G401 (cell line): ENCODE measurements around the gene TNNT1. TPM values are rescaled to one million over a fixed set of nuclear protein-coding genes. Genes with fewer than 3 reads are reported as not detected.
"Not testable (repeated sequence)": the region's sequence is repeated elsewhere in the genome, so short reads cannot be mapped to it uniquely, and the experiment has no call there.

ENCODE experiments used
- DNase-seq: peaks from one replicate; pipeline ENCODE4 v3.0.0-alpha.2; 2015; ENCODE audit warnings: low spot score
- in situ Hi-C: cut with HindIII; loops from 2 replicates; pipeline ENCODE4 v1.10.0; 2016; ENCODE audit warnings: low sequenced_read_pairs, mixed read lengths
- total RNA-seq: library from RNA; depleted of rRNA; stranded (reverse); fragments of >200 nt; shearing (Covaris generic); gene quantifications from 2 replicates; pipeline ENCODE4 v1.2.3, GENCODE V29; 2014

Gene TNNT1
- total RNA-seq, 1 experiment from 2014 or later: 423 TPM

GRCh38 chr19:55172741-55173140 lies 23.7 kb upstream of the TNNT1 start:
- no peak for DNase-seq
- in situ Hi-C loops: loop anchor here (10.0 kb wide), 2 partner anchors 58 to 172 kb away; partner anchors contain the start of gene PPP1R12C

DNA sequence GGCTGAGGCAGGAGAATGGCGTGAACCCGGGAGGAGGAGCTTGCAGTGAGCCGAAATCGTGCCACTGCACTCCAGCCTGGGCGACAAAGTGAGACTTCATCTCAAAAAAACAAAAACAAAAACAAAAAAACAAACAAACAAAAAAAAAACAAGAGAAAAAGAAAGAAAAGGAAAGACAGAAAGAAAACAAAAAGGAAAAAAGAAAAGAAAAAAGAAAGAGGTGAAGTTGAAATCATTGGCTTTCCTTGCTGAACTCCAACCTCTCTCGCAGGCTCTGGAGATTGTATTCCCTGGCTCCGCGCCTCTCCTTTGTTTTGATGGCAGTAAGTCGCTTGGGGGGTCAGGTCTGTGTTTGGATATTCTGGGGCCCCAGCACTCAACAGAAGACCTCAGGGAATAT lies 23.3 kb upstream of the TNNT1 start:
- in situ Hi-C loops: loop anchor here (10.0 kb wide), 2 partner anchors 58 to 172 kb away; partner anchors contain the start of gene PPP1R12C
- DNase-seq: not testable (repeated sequence)

- in situ Hi-C loops: loop anchor here (10.0 kb wide), 2 partner anchors 57 to 173 kb away; partner anchors contain the start of gene PPP1R12C
- no peak for DNase-seq
Measured at GRCh38 chr19:55171440-55171839, 22.4 kb upstream of the TNNT1 start.

DNA sequence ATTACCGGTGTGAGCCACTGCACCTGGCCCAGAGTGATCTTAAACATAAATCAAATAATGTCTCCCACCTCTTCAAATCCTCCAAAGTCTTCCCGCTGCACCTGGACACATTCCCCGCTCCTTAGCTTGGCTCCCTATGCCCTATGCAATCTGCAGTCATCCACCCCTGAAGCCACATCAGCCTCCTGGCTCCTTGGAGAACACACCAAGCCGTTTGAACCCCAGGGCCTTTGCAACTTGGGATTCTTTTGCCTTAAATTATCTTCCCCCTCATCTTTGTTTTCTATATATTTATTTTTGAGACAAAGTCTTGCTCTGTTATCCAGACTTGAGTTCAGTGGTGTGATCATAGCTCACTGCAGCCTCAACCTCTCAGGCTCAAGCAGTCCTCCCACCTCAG lies 20.1 kb upstream of the TNNT1 start:
- in situ Hi-C loops: no loop called here
- no peak for DNase-seq

DNA sequence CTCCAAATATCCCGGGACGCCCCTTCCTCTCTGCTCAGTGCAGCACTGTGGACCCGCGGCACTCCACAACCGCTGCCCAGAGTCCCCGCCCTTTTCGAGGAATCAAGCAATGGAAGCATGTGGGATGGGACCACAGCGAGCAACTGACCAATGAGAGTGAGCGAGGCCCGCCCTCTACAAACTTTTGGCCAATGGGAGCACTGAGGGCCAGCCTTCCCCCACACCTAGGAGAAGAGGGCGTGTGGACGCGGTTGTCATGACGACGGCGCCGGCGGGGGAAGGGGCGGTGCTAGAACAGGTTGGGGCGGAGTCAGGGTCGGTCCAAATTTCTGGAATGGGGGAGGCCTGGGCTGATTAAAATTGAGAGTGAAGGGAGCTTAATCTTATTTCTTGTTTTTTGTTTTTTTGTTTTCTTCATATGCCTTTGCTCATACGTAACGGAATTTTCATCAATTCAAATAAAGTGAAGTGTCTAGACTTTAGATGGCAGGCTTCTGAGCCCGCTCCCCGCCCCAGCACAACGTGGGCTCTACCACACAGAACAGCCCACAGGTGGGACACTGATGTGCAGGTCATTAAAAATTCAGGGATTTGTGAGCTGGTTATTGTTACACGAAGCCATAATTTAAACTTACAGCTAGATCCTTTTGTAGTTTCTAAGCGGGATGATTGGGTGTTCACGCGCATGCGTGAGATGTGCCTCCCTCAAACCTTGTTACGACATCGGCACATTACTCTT lies 17.7 kb upstream of the TNNT1 start, which contains the start of gene DNAAF3:
DNAAF3 (minus strand) TSS at position 84 of the 739 bp plus-strand sequence. CDS start 200 bp downstream, outside the sequence.
- in situ Hi-C loops: no loop called here
- peak; percentile 79 for DNase-seq

DNA sequence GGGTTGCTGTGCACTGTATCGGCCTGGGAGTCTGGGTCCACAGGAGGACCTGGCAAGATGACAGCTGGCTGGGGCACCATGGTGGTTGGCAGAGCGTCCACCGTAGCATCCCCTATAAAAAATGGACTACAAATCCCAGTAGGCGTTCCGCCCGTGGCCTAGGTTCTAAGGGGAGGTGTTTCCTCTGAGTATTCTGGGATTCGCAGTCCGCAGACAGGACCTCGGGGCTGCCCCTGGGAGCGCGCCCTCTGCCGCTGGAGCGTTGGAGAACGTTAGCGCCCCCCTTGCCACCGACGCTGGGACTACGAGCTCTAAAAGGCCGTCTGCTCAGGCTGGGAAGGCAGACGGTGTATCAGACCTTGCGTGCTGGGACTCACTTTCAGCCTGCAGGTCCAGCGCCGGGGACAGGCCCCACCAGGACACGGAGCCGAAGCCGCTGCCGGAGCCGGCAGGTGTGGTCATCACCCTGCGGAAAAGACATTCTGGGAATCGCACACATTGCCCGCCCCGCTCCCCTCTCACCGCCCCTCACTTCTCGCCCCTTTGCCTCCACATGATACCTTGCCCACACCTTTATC lies 17.0 kb upstream of the TNNT1 start:
- in situ Hi-C loops: no loop called here
- peak; percentile 60 for DNase-seq

GRCh38 chr19:55161571-55162322 lies 12.7 kb upstream of the TNNT1 start:
- no peak for DNase-seq
- in situ Hi-C loops: no loop called here

DNA sequence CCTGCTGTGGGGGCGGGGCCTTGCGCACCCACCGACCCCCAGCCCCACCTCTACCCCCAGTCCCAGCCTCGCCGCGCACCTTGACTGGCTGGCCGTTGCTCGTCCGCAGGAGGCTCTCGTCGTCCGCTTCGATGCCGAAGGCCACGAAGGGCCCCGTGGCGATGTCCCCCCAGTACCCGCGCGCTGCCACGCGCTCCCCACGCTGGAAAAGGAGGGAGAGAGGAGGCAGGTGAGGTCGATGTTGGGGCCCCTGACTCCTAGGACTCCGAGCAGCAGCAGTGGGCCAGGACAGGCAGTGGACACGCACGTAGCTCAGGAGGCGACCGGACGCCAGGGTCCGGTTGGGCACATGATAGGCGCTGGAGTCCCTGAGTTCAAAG lies 12.0 kb upstream of the TNNT1 start:
- in situ Hi-C loops: no loop called here
- DNase-seq: no peak

GRCh38 chr19:55160128-55160985 lies 11.4 kb upstream of the TNNT1 start:
- DNase-seq: peak; percentile 58
- in situ Hi-C loops: no loop called here

- in situ Hi-C loops: no loop called here
- DNase-seq: no peak
Measured at GRCh38 chr19:55158848-55159749, 10.1 kb upstream of the TNNT1 start.

DNA sequence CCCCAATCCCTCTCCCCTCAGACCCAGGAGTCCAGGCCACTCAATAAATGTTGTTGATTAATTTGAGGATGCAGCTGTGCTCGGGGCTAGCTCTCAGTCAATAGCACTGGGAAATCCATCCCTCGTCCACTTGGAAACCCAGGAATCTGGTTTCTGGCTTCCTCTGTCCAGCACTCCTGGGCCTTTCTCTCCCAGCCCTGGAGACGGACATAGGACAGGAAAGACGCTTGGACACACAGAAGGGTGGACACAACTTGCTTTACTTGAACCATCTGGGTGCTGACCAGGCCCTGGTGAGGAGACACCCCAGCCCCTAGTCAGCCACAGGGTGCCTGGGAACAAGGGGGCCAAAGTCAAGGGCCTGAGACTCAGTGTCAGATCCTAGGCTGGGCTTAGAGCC lies 9.4 kb upstream of the TNNT1 start:
- in situ Hi-C loops: no loop called here
- DNase-seq: no peak

DNA sequence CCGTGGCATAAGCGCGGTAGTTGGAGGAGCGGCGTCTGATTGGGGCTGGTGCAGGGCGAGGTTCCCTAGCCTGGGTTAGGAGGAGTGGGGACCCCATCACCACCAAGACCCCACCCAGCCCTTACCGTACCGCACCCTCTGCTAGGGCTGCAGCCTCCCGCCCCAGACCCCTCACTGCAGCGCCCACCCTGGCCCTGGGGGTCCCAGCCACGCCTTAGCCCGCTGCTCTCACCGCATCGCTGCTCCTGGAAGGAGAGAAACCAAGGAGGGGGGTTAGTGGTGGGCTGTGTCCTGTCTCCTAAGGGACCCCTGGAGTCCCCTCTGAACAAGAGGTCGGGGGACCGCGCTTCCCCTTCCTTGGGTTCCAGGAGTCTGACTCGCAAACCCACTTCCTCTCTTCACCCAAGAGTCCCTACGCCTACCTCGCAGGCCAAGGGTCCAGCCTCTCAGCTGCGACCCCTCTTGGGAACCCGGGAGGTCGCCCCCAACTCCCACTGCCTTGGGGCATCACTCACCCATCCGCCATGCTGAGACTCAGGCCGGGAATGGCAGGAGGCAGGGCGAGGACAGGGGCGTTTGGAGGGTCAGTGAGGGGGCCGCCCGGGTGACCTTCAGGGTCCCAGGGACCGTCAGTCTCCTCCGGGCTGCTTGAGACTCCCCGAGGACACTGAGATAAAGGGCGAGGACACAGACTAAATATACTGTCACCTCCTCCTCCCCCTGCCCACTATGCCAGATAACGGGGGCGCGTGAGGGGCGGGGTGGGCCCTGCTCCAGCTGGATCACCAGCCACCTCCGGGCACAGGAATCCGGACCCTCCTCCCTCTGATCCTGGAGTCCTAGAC lies 8.3 kb upstream of the TNNT1 start, which contains the start of gene TNNI3:
TNNI3 (minus strand) TSS at position 669 of the 845 bp plus-strand sequence; CDS start at position 526, 143 bp downstream.
- DNase-seq: no peak
- in situ Hi-C loops: no loop called here

DNA sequence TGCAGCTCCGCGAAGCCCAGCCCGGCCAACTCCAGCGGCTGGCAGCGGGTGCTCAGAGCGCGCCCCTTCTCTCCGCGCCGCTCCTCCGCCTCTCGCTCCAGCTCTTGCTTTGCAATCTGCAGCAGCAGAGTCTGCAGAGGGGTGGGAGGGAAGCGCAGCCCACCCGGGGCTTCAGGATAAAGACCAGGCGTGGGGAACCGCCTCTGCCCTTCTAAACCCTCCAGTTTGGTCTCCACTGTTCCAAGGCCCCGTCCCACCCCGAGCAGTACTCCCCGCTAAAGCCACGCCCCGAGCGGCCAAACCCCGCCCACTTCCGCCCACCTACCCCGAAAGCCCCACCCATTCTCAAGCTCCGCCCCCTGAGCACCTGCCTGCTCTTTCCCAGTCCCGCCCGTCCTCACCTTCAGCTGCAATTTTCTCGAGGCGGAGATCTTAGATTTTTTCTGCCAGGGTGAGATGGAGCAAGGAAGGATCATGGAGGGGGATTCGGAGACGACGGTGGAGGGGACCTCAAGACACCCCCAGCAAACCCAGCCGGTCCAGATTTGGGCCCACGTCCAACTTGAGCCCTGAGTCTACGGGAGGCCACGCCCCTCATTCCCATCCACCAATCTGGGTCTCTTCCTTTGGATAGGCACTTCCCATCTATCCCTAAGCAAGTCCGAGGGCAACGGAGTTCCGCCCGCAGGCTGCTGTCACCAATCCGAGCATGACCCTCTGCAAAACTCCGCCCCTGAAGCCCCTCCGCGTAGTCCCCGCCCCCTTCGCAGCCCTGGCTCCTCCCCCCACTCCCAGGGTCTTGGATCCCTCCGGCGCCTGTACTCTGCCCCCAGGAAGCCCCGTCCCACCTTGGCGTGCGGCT lies 7.4 kb upstream of the TNNT1 start:
- in situ Hi-C loops: no loop called here

GRCh38 chr19:55155784-55156183 lies 6.8 kb upstream of the TNNT1 start:
- DNase-seq, in situ Hi-C loops: not testable (repeated sequence)

More for the DNA sequence above, 7.4 kb upstream of the TNNT1 start:
- peak; percentile 45 for DNase-seq

DNA sequence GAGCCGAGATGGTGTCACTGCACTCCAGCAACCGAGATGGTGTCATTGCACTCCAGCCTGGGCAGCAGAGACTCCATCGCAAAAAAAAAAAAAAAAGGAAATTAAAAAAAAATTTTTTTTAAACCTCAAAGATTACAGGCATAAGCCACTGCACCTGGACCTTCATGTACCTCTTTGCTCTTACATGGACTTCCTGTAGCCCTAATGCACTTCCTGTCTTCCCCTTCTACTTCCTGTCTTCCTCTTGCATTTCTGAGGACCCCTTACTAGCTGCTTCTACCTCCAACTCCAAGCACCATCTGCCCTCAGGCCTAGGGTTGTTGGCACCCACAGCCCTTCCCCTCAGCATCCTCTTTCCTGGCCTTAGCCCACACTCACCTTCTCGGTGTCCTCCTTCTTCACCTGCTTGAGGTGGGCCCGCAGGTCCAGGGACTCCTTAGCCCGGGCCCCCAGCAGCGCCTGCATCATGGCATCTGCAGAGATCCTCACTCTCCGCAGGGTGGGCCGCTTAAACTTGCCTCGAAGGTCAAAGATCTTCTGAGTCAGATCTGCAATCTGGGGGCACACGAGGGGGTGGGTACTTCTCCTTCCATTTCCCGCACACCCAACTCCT lies 4.8 kb upstream of the TNNT1 start:
- in situ Hi-C loops: no loop called here
- no peak for DNase-seq

GRCh38 chr19:55152017-55152416 lies 3.0 kb upstream of the TNNT1 start:
- in situ Hi-C loops: no loop called here

More at GRCh38 chr19:55152017-55152416, 3.0 kb upstream of the TNNT1 start:
- no peak for DNase-seq
